ENCODE results near the gene MCM9.

- TF ChIP-seq POLR2A (IDR thresholded peaks at IDR 0.05; ENCODE audit: insufficient read depth in 1 of 2, low read depth in 2 of 2, low read length in 2 of 2) (no peak), ZBED4 (CRISPR knock-in tag; IDR thresholded peaks at IDR 0.05; ENCODE audit: borderline replicate concordance) (no peak), JUND (CRISPR knock-in tag; IDR thresholded peaks at IDR 0.05) (no peak), ZNF839 (CRISPR knock-in tag; IDR thresholded peaks at IDR 0.05; ENCODE audit: borderline replicate concordance) (no peak), ZNF564 (CRISPR knock-in tag; IDR thresholded peaks at IDR 0.05) (no peak), CTCF (CRISPR knock-in tag; IDR thresholded peaks at IDR 0.05) (no peak), ZBTB43 (CRISPR knock-in tag; conservative IDR thresholded peaks at IDR 0.05) (no peak), KLF9 (CRISPR knock-in tag; IDR thresholded peaks at IDR 0.05; ENCODE audit: low read depth) (no peak), AFF4 (CRISPR knock-in tag; IDR thresholded peaks at IDR 0.05) (no peak)
These were observed 78.7 kb downstream of the MCM9 start for GRCh38 chr6:118856301-118856700.
